Mucosa of stomach (tissue), 1 donor: ENCODE data around the gene CYP4F2.
"Not testable (repeated sequence)": the region's sequence is repeated elsewhere in the genome, so short reads cannot be mapped to it uniquely, and the experiment has no call there.

Experiments
- H3K27me3 ChIP-seq: one replicate; pipeline ENCODE4 v1.7.0; 2013; ENCODE audit warnings: mild to moderate bottlenecking, low read length; ENCODE audit not compliant: control insufficient read depth, insufficient read depth
- H3K36me3 ChIP-seq: one replicate; pipeline ENCODE4 v1.7.0; 2013; ENCODE audit warnings: low read length; ENCODE audit not compliant: control insufficient read depth, insufficient read depth
- H3K4me1 ChIP-seq: one replicate; pipeline ENCODE4 v1.7.0; 2013; ENCODE audit warnings: mild to moderate bottlenecking, low read length; ENCODE audit not compliant: control insufficient read depth, insufficient read depth
- H3K4me3 ChIP-seq: one replicate; pipeline ENCODE4 v1.7.0; 2013; ENCODE audit warnings: low read length
- H3K9ac ChIP-seq: one replicate; pipeline ENCODE4 v1.7.0; 2013; ENCODE audit warnings: mild to moderate bottlenecking, low read length, moderate library complexity
- H3K9me3 ChIP-seq: one replicate; pipeline ENCODE4 v1.7.0; 2013; ENCODE audit warnings: mild to moderate bottlenecking, low read length, moderate library complexity; ENCODE audit not compliant: control insufficient read depth
- donor health status: Pancreatic carcinoma.

The CYP4F2 gene

GRCh38 chr19:15869109-15869555 is 28.7 kb downstream of the CYP4F2 start:
- Histone ChIP-seq H3K36me3 (no peaks in the 10 kb centered on the region), H3K4me1 (peaks cover 3% of the 10 kb centered on the region), H3K27me3 (no peaks in the 10 kb centered on the region), H3K9me3 (no peaks in the 10 kb centered on the region), H3K4me3 (no peak overlapping the region), H3K9ac (no peak overlapping the region)

DNA sequence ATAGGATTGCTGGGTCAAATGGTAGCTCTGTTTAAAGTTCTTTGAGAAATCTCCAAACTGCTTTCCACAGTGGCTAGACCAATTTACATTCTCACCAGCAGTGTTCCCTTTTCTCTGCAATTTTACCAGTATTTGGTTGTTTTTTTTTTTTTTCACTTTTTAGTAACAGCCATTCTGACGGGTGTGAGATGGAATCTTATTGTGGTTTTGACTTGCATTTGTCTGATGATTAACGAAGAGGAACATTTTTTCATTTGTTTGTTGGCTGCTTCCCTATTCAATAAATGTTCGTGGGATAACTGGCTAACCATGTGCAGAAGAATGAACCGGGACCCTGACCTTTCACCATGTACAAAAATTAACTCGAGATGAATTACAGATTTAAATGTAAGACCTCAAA is 31.2 kb downstream of the CYP4F2 start:
- Histone ChIP-seq H3K9me3 (no peaks in the 10 kb centered on the region), H3K4me3 (no peak overlapping the region), H3K9ac (no peak overlapping the region), H3K4me1 (peaks cover 1% of the 10 kb centered on the region), H3K27me3 (peaks cover 9% of the 10 kb centered on the region), H3K36me3 (no peaks in the 10 kb centered on the region)

GRCh38 chr19:15864824-15865223 is 33.0 kb downstream of the CYP4F2 start:
- Histone ChIP-seq H3K4me3 (no peak overlapping the region), H3K9me3 (no peaks in the 10 kb centered on the region), H3K36me3 (no peaks in the 10 kb centered on the region), H3K27me3 (peaks cover 9% of the 10 kb centered on the region), H3K4me1 (no peaks in the 10 kb centered on the region), H3K9ac (no peak overlapping the region)

DNA sequence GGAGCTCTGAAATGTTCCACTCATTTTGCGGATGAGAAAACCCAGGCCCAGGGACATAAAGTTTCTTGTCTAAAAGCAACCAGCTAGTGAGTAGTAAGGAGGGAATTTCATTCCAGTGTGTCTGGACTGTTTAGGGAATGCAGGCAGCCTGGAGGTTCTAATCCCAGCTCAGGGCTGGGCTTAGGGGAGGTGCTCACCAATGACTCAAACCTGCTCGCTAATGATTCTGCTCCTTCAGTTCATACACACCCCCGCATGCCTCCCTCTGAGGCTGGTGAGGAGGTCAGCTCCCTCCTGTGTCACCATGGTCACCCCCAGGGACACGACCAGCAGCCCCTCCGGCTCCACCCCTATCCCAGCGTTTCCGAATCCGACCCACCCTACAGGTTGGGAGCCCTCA is 34.6 kb downstream of the CYP4F2 start:
- peaks cover 9% of the 10 kb centered on the region for H3K27me3 ChIP-seq
- H3K4me3 ChIP-seq, result no peak overlapping the region
- no peaks in the 10 kb centered on the region for H3K36me3 ChIP-seq
- H3K9ac ChIP-seq, result no peak overlapping the region
- H3K9me3 ChIP-seq, result no peaks in the 10 kb centered on the region
- H3K4me1 ChIP-seq, result no peaks in the 10 kb centered on the region

DNA sequence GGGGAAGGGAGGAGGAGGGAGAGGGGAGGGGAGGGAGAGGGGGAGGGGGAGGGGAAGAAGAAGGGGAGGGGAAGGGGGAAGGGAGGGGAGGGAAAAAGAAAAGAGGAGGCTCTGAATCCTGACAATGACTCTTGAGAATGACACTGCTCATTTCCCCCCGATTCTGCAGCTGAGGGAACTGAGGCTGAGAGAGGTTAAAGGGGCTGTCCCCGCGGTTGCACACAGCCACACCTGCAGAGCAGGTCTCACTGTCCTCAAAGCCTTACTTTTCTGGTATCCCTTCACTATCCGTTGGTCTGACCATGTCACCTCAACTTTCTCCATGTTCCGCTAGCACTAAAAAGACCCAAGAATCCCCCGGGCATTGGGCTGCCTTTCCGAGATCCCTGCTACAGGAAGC is 35.4 kb downstream of the CYP4F2 start:
- no peaks in the 10 kb centered on the region for H3K36me3 ChIP-seq
- H3K9ac ChIP-seq, result no peak overlapping the region
- no peaks in the 10 kb centered on the region for H3K9me3 ChIP-seq
- H3K27me3 ChIP-seq, result peaks cover 9% of the 10 kb centered on the region
- no peak overlapping the region for H3K4me3 ChIP-seq
- H3K4me1 ChIP-seq, result no peaks in the 10 kb centered on the region

GRCh38 chr19:15860522-15860921 is 37.4 kb downstream of the CYP4F2 start:
- Histone ChIP-seq H3K4me1 (no peaks in the 10 kb centered on the region), H3K9ac (no peak overlapping the region), H3K36me3 (no peaks in the 10 kb centered on the region), H3K4me3 (no peak overlapping the region), H3K27me3 (peaks cover 9% of the 10 kb centered on the region), H3K9me3 (no peaks in the 10 kb centered on the region)

DNA sequence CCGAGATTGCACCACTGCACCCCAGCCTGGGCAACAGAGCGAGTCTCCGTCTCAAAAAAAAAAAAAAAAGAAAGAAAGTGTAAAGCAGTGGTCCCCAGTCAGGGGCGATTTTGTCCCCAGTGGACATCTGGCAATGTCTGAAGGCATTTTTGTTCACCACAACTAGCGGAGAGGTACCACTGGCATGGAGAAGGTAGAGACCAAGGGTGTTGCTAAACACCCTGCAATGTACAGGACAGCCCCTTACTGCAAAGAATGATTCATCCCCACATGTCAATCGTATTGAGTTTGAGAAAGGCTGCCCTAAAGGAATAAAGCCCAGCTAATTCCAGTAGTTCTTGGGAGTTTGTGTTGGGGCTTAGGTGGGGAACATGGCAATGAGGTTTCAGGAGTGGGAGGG is 38.7 kb downstream of the CYP4F2 start:
- H3K9me3 ChIP-seq, result no peaks in the 10 kb centered on the region
- H3K36me3 ChIP-seq, result no peaks in the 10 kb centered on the region
- peaks cover 9% of the 10 kb centered on the region for H3K27me3 ChIP-seq
- H3K4me3 ChIP-seq, result no peak overlapping the region
- H3K4me1 ChIP-seq, result no peaks in the 10 kb centered on the region
- no peak overlapping the region for H3K9ac ChIP-seq

GRCh38 chr19:15850385-15850784 is 47.5 kb downstream of the CYP4F2 start:
- no peak overlapping the region for H3K4me3 ChIP-seq
- H3K27me3 ChIP-seq, result no peaks in the 10 kb centered on the region
- H3K4me1 ChIP-seq, result no peaks in the 10 kb centered on the region
- H3K9me3 ChIP-seq, result no peaks in the 10 kb centered on the region
- H3K9ac ChIP-seq, result no peak overlapping the region
- no peaks in the 10 kb centered on the region for H3K36me3 ChIP-seq

DNA sequence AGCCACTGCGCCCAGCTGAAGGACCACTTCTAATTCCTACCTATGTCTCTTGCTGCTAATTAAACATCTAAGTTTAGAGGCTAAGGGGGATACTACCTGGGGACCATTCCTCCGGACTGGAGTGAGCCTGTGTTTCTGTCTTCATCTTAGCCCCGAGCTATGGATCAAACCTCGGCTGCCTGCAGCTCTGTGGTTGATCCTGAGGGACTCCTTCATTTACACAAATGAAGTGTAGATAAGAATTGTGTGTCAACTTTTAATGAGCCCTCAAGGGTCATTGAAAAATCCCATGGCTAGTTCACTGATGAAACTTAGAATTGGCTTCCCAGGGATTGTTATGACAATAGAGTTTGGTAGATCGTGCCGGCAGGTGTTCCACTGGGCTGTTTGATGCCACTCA is 51.0 kb downstream of the CYP4F2 start:
- Histone ChIP-seq H3K27me3 (no peaks in the 10 kb centered on the region), H3K9ac (no peak overlapping the region), H3K36me3 (no peaks in the 10 kb centered on the region), H3K9me3 (no peaks in the 10 kb centered on the region), H3K4me3 (no peak overlapping the region), H3K4me1 (no peaks in the 10 kb centered on the region)

GRCh38 chr19:15843894-15844222 is 54.0 kb downstream of the CYP4F2 start:
- H3K9ac ChIP-seq, H3K36me3 ChIP-seq, H3K27me3 ChIP-seq, H3K4me1 ChIP-seq, H3K9me3 ChIP-seq, H3K4me3 ChIP-seq: not testable (repeated sequence)

DNA sequence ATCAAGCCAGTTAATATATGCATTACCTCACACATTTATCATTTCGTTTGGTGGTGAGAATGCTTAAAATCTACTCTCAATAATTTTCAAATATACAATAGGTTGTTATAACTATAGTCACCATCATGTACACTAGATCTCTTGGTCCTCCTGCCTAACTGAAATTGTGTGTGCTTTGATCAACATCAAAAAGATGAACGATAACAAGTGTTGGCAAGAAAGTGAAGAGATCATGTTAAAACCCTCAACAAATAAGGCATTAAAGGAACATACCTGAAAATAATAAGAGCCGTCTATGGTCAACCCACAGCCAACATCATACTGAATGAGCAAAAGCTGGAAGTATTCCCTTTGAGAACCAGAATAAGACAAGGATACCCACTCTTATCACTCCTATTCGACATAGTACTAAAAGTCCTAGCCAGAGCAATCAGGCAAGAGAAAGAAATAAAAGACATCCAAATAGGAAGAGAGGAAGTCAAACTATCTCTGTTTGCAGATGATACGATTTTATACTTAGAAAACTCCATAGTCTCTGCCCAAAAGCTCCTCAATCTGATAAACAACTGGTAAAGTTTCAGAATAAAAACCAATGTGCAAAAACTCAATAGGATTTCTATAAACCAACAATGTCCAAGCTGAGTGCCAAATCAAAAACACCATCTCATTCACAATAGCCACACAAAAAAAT is 54.5 kb downstream of the CYP4F2 start:
- Histone ChIP-seq H3K27me3 (no peaks in the 10 kb centered on the region), H3K9ac (no peak overlapping the region), H3K4me3 (no peak overlapping the region), H3K9me3 (no peaks in the 10 kb centered on the region), H3K36me3 (no peaks in the 10 kb centered on the region), H3K4me1 (peaks cover 3% of the 10 kb centered on the region)

DNA sequence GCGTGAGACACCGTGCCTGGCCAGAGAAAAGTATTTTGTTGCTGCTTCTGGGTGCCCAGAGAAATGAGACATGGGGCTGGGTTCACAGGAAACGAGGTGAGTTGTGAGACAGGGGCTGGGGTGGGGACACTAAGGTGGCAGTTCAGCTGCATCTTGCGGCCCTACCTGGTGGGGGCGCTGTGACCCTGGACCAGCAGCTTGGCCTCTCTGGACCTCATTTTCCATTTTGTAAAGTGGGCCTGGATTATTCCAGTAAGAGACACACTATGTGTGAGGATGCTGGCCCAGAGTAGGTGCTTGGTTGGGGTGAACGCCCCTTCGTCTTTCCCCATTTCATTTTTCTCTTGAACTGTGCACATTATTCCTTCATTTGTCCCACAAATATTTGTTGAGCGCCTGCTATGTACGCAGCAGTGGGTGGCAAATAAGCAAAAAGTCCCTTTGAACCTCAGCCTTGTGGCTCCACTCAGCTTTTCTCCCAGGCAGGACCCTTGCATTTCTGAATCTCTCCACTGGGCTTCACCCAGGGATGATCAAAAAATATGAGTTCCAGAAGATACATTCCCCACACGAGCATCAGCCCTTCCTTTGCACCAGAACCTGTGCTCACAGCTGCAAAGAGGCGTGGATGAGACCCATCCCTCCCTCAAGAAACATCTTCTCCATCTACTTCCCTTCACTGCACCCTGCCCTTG is 55.9 kb downstream of the CYP4F2 start:
- Histone ChIP-seq H3K36me3 (no peaks in the 10 kb centered on the region), H3K4me3 (no peak overlapping the region), H3K9ac (no peak overlapping the region), H3K27me3 (no peaks in the 10 kb centered on the region), H3K9me3 (no peaks in the 10 kb centered on the region), H3K4me1 (peaks cover 8% of the 10 kb centered on the region)
